GM12892 (cell line): ENCODE results near the gene PRG2.

Experiments used
- POLR2A ChIP-seq: IDR thresholded peaks from 2 replicates; pipeline ENCODE4 v1.6.1; 2011; ENCODE audit warnings: low read depth, low read length, control low read depth
- POLR2AphosphoS5 ChIP-seq: IDR thresholded peaks from 2 replicates; pipeline ENCODE4 v1.6.1; 2011; ENCODE audit warnings: low read depth, low read length, control low read depth
- TAF1 ChIP-seq: IDR thresholded peaks from 2 replicates; pipeline ENCODE4 v1.6.1; 2011; ENCODE audit warnings: low read depth, mild to moderate bottlenecking, control low read depth, low read length, borderline replicate concordance

DNA sequence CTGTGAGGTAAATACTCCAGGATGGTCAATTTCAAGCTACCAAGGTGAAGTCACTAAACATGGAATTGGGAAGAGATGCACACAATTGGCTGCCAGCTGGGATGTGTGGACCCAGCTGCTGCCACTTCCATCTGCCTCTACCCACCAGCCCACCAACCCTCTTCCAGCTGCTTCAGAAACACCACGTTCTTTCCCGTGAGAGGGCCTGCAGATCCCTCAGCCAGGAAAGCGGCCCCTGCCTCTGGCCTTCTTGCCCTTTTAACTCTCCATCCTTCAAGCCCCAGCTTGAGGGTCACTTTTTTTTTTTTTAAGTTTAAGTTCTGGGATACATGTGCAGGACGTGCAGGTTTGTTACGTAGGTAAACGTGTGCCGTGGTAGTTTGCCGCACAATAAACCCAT is 29.5 kb downstream of the PRG2 start:
- no peak for TF ChIP-seq POLR2A
- TF ChIP-seq POLR2AphosphoS5 = no peak
- no peak for TF ChIP-seq TAF1
